Hepatocyte (in vitro differentiated cells): ENCODE data around the gene SPATC1L.

Experiments used
- EZH2 ChIP-seq: fragments of 200-600 bp; sonication (generic); IDR thresholded peaks from 2 replicates; pipeline ENCODE4 v1.6.1; 2016; ENCODE audit warnings: antibody characterized with exemption, mild to moderate bottlenecking, borderline replicate concordance
- TF ChIP-seq, protein P1 (sequence below): fragments of 200-600 bp; sonication (generic); IDR thresholded peaks from 2 replicates; pipeline ENCODE4 v1.5.1; 2016; ENCODE audit warnings: antibody characterized with exemption, mild to moderate bottlenecking; ENCODE audit not compliant: poor library complexity

DNA sequence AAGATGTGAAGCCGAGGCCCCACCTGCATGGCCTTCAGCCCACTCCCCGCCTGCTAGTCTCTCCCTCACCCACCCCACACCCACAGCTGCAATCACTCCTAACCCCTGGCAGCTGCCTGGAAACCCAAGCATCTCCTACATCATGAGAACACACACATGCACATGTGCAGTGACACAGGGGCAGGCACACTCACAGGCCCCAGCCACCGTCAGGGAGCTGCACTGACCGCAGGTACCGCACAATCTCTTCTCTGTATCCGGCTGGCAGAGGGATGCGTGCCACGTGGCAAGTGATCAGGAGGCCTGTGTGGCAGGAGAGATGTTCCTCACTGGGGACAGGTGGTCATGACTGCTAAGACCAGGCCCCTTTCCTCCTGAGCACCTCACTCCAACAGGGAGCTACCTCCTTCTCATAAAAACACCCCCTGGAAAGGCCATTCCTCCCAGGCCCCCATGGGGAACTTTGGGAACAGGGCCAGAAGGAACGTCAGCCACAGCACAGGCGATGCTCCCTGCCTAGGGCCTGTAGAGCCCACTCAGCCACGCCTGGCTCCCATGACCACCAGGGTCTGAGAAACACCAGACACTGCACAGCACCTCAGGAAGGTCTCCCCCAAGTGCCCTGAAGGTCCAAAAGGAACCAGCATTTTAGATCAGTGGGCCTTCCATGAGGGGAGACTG lies 38.3 kb upstream of the SPATC1L start:
- TF ChIP-seq, protein P1, sequence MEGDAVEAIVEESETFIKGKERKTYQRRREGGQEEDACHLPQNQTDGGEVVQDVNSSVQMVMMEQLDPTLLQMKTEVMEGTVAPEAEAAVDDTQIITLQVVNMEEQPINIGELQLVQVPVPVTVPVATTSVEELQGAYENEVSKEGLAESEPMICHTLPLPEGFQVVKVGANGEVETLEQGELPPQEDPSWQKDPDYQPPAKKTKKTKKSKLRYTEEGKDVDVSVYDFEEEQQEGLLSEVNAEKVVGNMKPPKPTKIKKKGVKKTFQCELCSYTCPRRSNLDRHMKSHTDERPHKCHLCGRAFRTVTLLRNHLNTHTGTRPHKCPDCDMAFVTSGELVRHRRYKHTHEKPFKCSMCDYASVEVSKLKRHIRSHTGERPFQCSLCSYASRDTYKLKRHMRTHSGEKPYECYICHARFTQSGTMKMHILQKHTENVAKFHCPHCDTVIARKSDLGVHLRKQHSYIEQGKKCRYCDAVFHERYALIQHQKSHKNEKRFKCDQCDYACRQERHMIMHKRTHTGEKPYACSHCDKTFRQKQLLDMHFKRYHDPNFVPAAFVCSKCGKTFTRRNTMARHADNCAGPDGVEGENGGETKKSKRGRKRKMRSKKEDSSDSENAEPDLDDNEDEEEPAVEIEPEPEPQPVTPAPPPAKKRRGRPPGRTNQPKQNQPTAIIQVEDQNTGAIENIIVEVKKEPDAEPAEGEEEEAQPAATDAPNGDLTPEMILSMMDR: no peak
- TF ChIP-seq EZH2: no peak
